ENCODE data around the gene CYFIP2.

DNA sequence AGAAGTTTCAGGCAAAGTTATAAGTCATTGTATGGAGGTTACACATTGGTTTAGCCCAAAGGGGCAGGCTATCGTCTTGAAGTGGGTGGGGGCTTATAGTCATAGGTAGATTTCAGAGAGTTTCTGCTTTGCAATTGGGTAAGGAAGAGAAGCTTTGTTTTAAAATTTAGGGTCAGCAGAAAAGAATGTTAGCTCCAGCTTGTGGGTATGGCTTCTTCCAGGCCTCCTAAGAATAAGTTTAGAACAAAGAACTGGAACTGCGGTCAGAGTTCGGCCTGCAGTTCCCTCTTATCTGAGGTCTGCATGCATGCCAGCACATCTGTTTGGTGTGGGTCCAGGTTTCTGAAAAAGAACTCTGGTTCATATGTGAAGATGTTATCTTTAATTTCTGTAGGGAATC, 96.1 kb downstream of the CYFIP2 start:
- TF ChIP-seq CTCF (IDR thresholded peaks at IDR 0.05; ENCODE audit: poor library complexity) (no peak), EZH2 (IDR thresholded peaks at IDR 0.05; ENCODE audit: borderline replicate concordance) (no peak)
